NCI-H748 (cell line): ENCODE data around the gene HMCN2.
A peak's percentile ranks its signal among the peaks of the same experiment; 100 is the strongest.
"Not testable (repeated sequence)": the region's sequence is repeated elsewhere in the genome, so short reads cannot be mapped to it uniquely, and the experiment has no call there.

ENCODE experiments used
- DNase-seq: peaks from one replicate; lab custom pipeline; 2025; ENCODE audit not compliant: unreplicated experiment; lab: John Stamatoyannopoulos, UW

Gene HMCN2

GRCh38 chr9:130383979-130384676 lies 118.6 kb downstream of the HMCN2 start:
- no peak for DNase-seq

- no peak for DNase-seq
These were observed 119.7 kb downstream of the HMCN2 start for GRCh38 chr9:130385257-130385656.

- DNase-seq, result peak; percentile 13
These were observed 121.8 kb downstream of the HMCN2 start for GRCh38 chr9:130387398-130387797.

GRCh38 chr9:130387905-130388304 lies 122.3 kb downstream of the HMCN2 start:
- no peak for DNase-seq

GRCh38 chr9:130390390-130390789 lies 124.8 kb downstream of the HMCN2 start:
- DNase-seq, result no peak

GRCh38 chr9:130390986-130391385 lies 125.4 kb downstream of the HMCN2 start:
- no peak for DNase-seq

- no peak for DNase-seq
These were observed 126.3 kb downstream of the HMCN2 start for GRCh38 chr9:130391866-130392265.

GRCh38 chr9:130393681-130394071 lies 128.1 kb downstream of the HMCN2 start:
- no peak for DNase-seq

GRCh38 chr9:130394320-130394719 lies 128.8 kb downstream of the HMCN2 start:
- no peak for DNase-seq

GRCh38 chr9:130394814-130395470 lies 129.4 kb downstream of the HMCN2 start:
- no peak for DNase-seq

GRCh38 chr9:130395810-130396435 lies 130.4 kb downstream of the HMCN2 start:
- no peak for DNase-seq

- no peak for DNase-seq
These were observed 131.0 kb downstream of the HMCN2 start for GRCh38 chr9:130396581-130396980.

GRCh38 chr9:130398487-130399240 lies 133.1 kb downstream of the HMCN2 start:
- DNase-seq, result no peak

GRCh38 chr9:130399768-130400167 lies 134.2 kb downstream of the HMCN2 start:
- DNase-seq, result no peak

GRCh38 chr9:130400870-130401269 lies 135.3 kb downstream of the HMCN2 start:
- no peak for DNase-seq

GRCh38 chr9:130401742-130402141 lies 136.2 kb downstream of the HMCN2 start:
- not testable (repeated sequence) for DNase-seq

- DNase-seq, result no peak
These were observed 136.7 kb downstream of the HMCN2 start for GRCh38 chr9:130402243-130402642.

- DNase-seq, result no peak
These were observed 137.3 kb downstream of the HMCN2 start for GRCh38 chr9:130402645-130403440.

GRCh38 chr9:130405657-130406257 lies 140.2 kb downstream of the HMCN2 start:
- no peak for DNase-seq

- DNase-seq, result no peak
These were observed 140.8 kb downstream of the HMCN2 start for GRCh38 chr9:130406278-130406895.
